H1 (cell line): ENCODE results near the gene TBC1D20. TPM values are rescaled to one million over a fixed set of nuclear protein-coding genes. Genes with fewer than 3 reads are reported as not detected.

ENCODE experiments used
- CTCF ChIA-PET: fragments of 300-600 bp; sonication (Branson Sonifier 250); formaldehyde crosslinking; loops from one replicate; lab custom pipeline; 2021; ENCODE audit not compliant: partially characterized antibody; lab: Charles Lee
- POLR2A ChIA-PET: fragments of 300-600 bp; sonication (Branson Sonifier 250); formaldehyde crosslinking; loops from one replicate; lab custom pipeline; 2021; ENCODE audit warnings: inconsistent platforms; ENCODE audit not compliant: partially characterized antibody; lab: Charles Lee
- DNase-seq, 2 experiments: peaks; one replicate each; pipeline versions ENCODE4 v3.0.0 to v3.0.0-alpha.2; 2010 to 2022; ENCODE audit warnings: low spot score in 2 of 2, low read depth in 1 of 2, mixed read lengths in 1 of 2
- FAIRE-seq: peaks from 2 replicates; lab custom pipeline; 2011; peaks lifted over from hg19 to GRCh38; lab: Jason Lieb, UNC
- H2AFZ ChIP-seq: 2 replicates; pipeline ENCODE4 v1.8.1; 2012; ENCODE audit warnings: low read length, inconsistent platforms
- H2AK5ac ChIP-seq: 2 replicates; pipeline ENCODE4 v1.6.1; 2013; ENCODE audit warnings: low read depth, low read length
- H2BK120ac ChIP-seq: replicated peaks from 2 replicates; pipeline ENCODE3; 2013; ENCODE audit warnings: low read depth, low read length, inconsistent platforms
- H2BK12ac ChIP-seq: 2 replicates; pipeline ENCODE4 v1.6.1; 2013; ENCODE audit warnings: low read depth, low read length
- H2BK15ac ChIP-seq: 2 replicates; pipeline ENCODE4 v1.6.1; 2013; ENCODE audit warnings: low read length
- H2BK20ac ChIP-seq: 2 replicates; pipeline ENCODE4 v1.6.1; 2013; ENCODE audit warnings: low read length
- H2BK5ac ChIP-seq: 2 replicates; pipeline ENCODE4 v1.6.1; 2013; ENCODE audit warnings: low read depth, low read length
- H3K14ac ChIP-seq: 2 replicates; pipeline ENCODE4 v1.6.1; 2013; ENCODE audit warnings: inconsistent platforms; ENCODE audit not compliant: insufficient read length
- H3K18ac ChIP-seq: 2 replicates; pipeline ENCODE4 v1.6.1; 2013; ENCODE audit warnings: low read length; ENCODE audit errors: extremely low read depth
- H3K23ac ChIP-seq: 2 replicates; pipeline ENCODE4 v1.6.1; 2013; ENCODE audit warnings: inconsistent platforms; ENCODE audit not compliant: insufficient read length
- H3K23me2 ChIP-seq: 2 replicates; pipeline ENCODE4 v1.6.1; 2013; ENCODE audit warnings: low read depth, low read length
- H3K27ac ChIP-seq: 2 replicates; pipeline ENCODE4 v1.6.1; 2011; ENCODE audit warnings: low read depth, low read length, inconsistent platforms
- H3K27me3 ChIP-seq, 4 experiments: replicated peaks in 1 of 4; 1 replicate in 1 of 4; 2 replicates in 3 of 4; pipeline versions ENCODE4 v1.6.1 to v1.8.1; 2011 to 2013; ENCODE audit warnings: low read length in 3 of 4, mild to moderate bottlenecking in 3 of 4, inconsistent platforms in 2 of 4, mixed read lengths in 2 of 4, moderate library complexity in 1 of 4; ENCODE audit not compliant: control insufficient read depth in 3 of 4, insufficient read depth in 3 of 4; ENCODE audit errors: extremely low read depth in 1 of 4
- H3K36me3 ChIP-seq, 4 experiments: 2 replicates each; pipeline versions ENCODE4 v1.6.1 to v1.8.1; 2011 to 2013; ENCODE audit warnings: mild to moderate bottlenecking in 4 of 4, low read length in 3 of 4, moderate library complexity in 2 of 4, control low read depth in 1 of 4, inconsistent platforms in 1 of 4; ENCODE audit not compliant: insufficient read depth in 4 of 4, control insufficient read depth in 2 of 4
- H3K4ac ChIP-seq: replicated peaks from 2 replicates; pipeline ENCODE3; 2013; ENCODE audit warnings: low read length, low read depth, mixed read lengths, inconsistent platforms; ENCODE audit not compliant: insufficient read length
- H3K4me1 ChIP-seq, 4 experiments: replicated peaks in 1 of 4; 1 replicate in 1 of 4; 2 replicates in 3 of 4; pipeline versions ENCODE4 v1.6.1 to v1.8.1; 2011 to 2013; ENCODE audit warnings: low read length in 3 of 4, inconsistent platforms in 2 of 4, mixed read lengths in 1 of 4; ENCODE audit not compliant: insufficient read depth in 4 of 4, control insufficient read depth in 3 of 4
- H3K4me2 ChIP-seq, 2 experiments: 2 replicates each; pipeline versions ENCODE4 v1.6.1 to v1.8.1; 2011 to 2013; ENCODE audit warnings: low read depth in 2 of 2, low read length in 2 of 2, control low read depth in 1 of 2, inconsistent platforms in 1 of 2, mild to moderate bottlenecking in 1 of 2; ENCODE audit not compliant: insufficient read depth in 1 of 2
- H3K4me3 ChIP-seq, 4 experiments: fragments of 200-600, 300-600 bp in 1 of 4; sonication (generic), shearing (Covaris generic), sonication (Bioruptor Twin) in 1 of 4; 2 replicates each; pipeline versions ENCODE4 v1.5.1 to v1.8.1; 2011 to 2016; ENCODE audit warnings: low read length in 4 of 4, low read depth in 3 of 4, control low read depth in 2 of 4, inconsistent platforms in 2 of 4, mild to moderate bottlenecking in 2 of 4, mixed read lengths in 1 of 4, moderate library complexity in 1 of 4; ENCODE audit not compliant: insufficient read depth in 2 of 4; ENCODE audit errors: extremely low read depth in 1 of 4
- H3K56ac ChIP-seq: replicated peaks from 2 replicates; pipeline ENCODE3; 2013; ENCODE audit warnings: low read depth, mild to moderate bottlenecking, mixed read lengths, low read length, inconsistent platforms; ENCODE audit not compliant: insufficient read length
- H3K79me1 ChIP-seq: 2 replicates; pipeline ENCODE4 v1.6.1; 2013; ENCODE audit warnings: low read depth, low read length, control low read depth
- H3K79me2 ChIP-seq, 2 experiments: 2 replicates each; pipeline versions ENCODE4 v1.6.1 to v1.8.1; 2012 to 2013; ENCODE audit warnings: low read length in 2 of 2, mild to moderate bottlenecking in 2 of 2, inconsistent platforms in 1 of 2; ENCODE audit not compliant: insufficient read depth in 2 of 2, control insufficient read depth in 1 of 2
- H3K9ac ChIP-seq, 4 experiments: replicated peaks in 1 of 4; 1 replicate in 1 of 4; 2 replicates in 3 of 4; pipeline versions ENCODE4 v1.6.1 to v1.8.1; 2011 to 2013; ENCODE audit warnings: low read depth in 3 of 4, low read length in 3 of 4, control low read depth in 2 of 4, mild to moderate bottlenecking in 2 of 4, moderate library complexity in 2 of 4, inconsistent platforms in 1 of 4; ENCODE audit errors: extremely low read depth in 1 of 4
- H3K9me3 ChIP-seq, 2 experiments: 2 replicates each; pipeline versions ENCODE4 v1.6.1 to v1.8.1; 2012 to 2013; ENCODE audit warnings: mild to moderate bottlenecking in 2 of 2, moderate library complexity in 2 of 2, control low read depth in 1 of 2, inconsistent platforms in 1 of 2, low read depth in 1 of 2, low read length in 1 of 2, mixed read lengths in 1 of 2; ENCODE audit not compliant: insufficient read depth in 2 of 2
- H4K20me1 ChIP-seq, 2 experiments: replicated peaks in 1 of 2; 2 replicates each; pipeline versions ENCODE3 to v1.8.1; 2011 to 2013; ENCODE audit warnings: inconsistent platforms in 2 of 2, low read length in 2 of 2, mild to moderate bottlenecking in 1 of 2; ENCODE audit not compliant: insufficient read depth in 2 of 2, control insufficient read depth in 1 of 2
- H4K5ac ChIP-seq: 2 replicates; pipeline ENCODE4 v1.6.1; 2013; ENCODE audit warnings: low read length, low read depth, mixed read lengths, inconsistent platforms; ENCODE audit not compliant: insufficient read length
- H4K8ac ChIP-seq: 2 replicates; pipeline ENCODE4 v1.8.0; 2013; ENCODE audit warnings: mild to moderate bottlenecking, moderate library complexity, low read length, inconsistent platforms; ENCODE audit not compliant: insufficient read depth; ENCODE audit errors: extremely low read depth
- H4K91ac ChIP-seq: replicated peaks from 2 replicates; pipeline ENCODE3; 2013; ENCODE audit warnings: low read length, mixed read lengths, inconsistent platforms; ENCODE audit not compliant: insufficient read length
- ATF3 ChIP-seq: IDR thresholded peaks from 2 replicates; pipeline ENCODE4 v1.6.1; 2011; ENCODE audit warnings: low read depth, mild to moderate bottlenecking, low read length; ENCODE audit not compliant: insufficient read depth
- BRCA1 ChIP-seq: IDR thresholded peaks from 2 replicates; pipeline ENCODE4 v1.6.1; 2012; ENCODE audit warnings: low read depth, low read length, improper control_type of control experiment
- E2F6 ChIP-seq: IDR thresholded peaks from 2 replicates; pipeline ENCODE4 v1.6.1; 2012; ENCODE audit warnings: inconsistent platforms
- GABPA ChIP-seq: IDR thresholded peaks from 2 replicates; pipeline ENCODE4 v1.6.1; 2011; ENCODE audit warnings: mild to moderate bottlenecking, low read length, moderate library complexity, borderline replicate concordance; ENCODE audit not compliant: insufficient read depth
- GTF2F1 ChIP-seq: IDR thresholded peaks from 2 replicates; pipeline ENCODE4 v1.6.1; 2012; ENCODE audit warnings: low read depth, low read length, improper control_type of control experiment, borderline replicate concordance
- JUND ChIP-seq: IDR thresholded peaks from 2 replicates; pipeline ENCODE4 v1.6.1; 2011; ENCODE audit warnings: mild to moderate bottlenecking, improper control_type of control experiment, low read length
- RAD21 ChIP-seq, 2 experiments: IDR thresholded peaks in 1 of 2; conservative IDR thresholded peaks in 1 of 2; 2 replicates each; pipeline ENCODE4 v1.6.1; 2011; ENCODE audit warnings: low read depth in 2 of 2, low read length in 2 of 2, improper control_type of control experiment in 1 of 2, inconsistent platforms in 1 of 2, mild to moderate bottlenecking in 1 of 2, moderate library complexity in 1 of 2
- RXRA ChIP-seq: IDR thresholded peaks from 2 replicates; pipeline ENCODE4 v1.6.1; 2011; ENCODE audit warnings: low read depth, mild to moderate bottlenecking, low read length, moderate library complexity; ENCODE audit not compliant: insufficient read depth
- SIRT6 ChIP-seq: IDR thresholded peaks from one replicate; pipeline ENCODE4 v1.7.1; 2012; ENCODE audit warnings: low read length, inconsistent platforms
- WGBS, 2 experiments: shearing (Covaris generic) in 1 of 2; methylation state at CpG; one replicate each; pipeline versions ENCODE4 v1.1.6 to v1.1.7; 2013 to 2015; ENCODE audit warnings: low lambda C conversion rate in 2 of 2, mixed read lengths in 2 of 2, inconsistent platforms in 1 of 2, low coverage in 1 of 2, missing lambda C conversion rate in 1 of 2; ENCODE audit not compliant: insufficient replicate concordance in 2 of 2, insufficient coverage in 1 of 2, insufficient read length in 1 of 2; ENCODE audit errors: extremely low coverage in 1 of 2, missing lambda C conversion rate in 1 of 2; 5-methylcytosine and 5-hydroxymethylcytosine counted together
- polyA plus RNA-seq, 7 experiments: library from polyadenylated mRNA; depleted of rRNA in 3 of 7; stranded (reverse) in 5 of 7; unstranded in 2 of 7; fragments of >200 nt in 5 of 7; fragments of 200-250 nt in 2 of 7; gene quantifications; 1 replicate in 5 of 7; 2 replicates in 1 of 7; 4 replicates in 1 of 7; pipeline versions ENCODE4 v1.2.1 to v1.2.3, GENCODE V29; 2011 to 2013; ENCODE audit warnings: missing spikeins in 2 of 7, mixed read lengths in 2 of 7
- total RNA-seq: library from RNA; stranded (reverse); fragmentation: NEBNext Ultra II Directional; extraction: Animal tissue kit (Norgen Biotek cat#: 25700); gene quantifications from 2 replicates; pipeline ENCODE4 v1.2.1, GENCODE V29; 2021

TBC1D20 gene
- total and polyA plus RNA-seq, 2 of the 8 experiments (the other 6 are each of a cell fraction or from before 2014, with no cell fraction given), result 14.5 to 17.1 TPM

- H4K8ac ChIP-seq, result no peak overlapping the region
- no peaks in the 10 kb centered on the region for H3K27me3 ChIP-seq
- peak overlapping the region in 1 of 4 experiments; percentile 100; a peak in 2 of 8 replicates for H3K4me3 ChIP-seq
- no peak overlapping the region for H3K4ac ChIP-seq
- ChIA-PET CTCF (interaction anchor here (0.9 to 1.8 kb wide), 3 partner anchors 22 to 329 kb away, joined by 3 to 4 read pairs (median 4); no protein-coding TSS in a partner anchor), POLR2A (interaction anchor here (0.8 to 1.1 kb wide), 4 partner anchors 10 to 27 kb away, joined by 3 to 5 read pairs (median 3); no protein-coding TSS in a partner anchor)
- no peak overlapping the region for H3K23ac ChIP-seq
- peaks cover 13% of the 10 kb centered on the region for H3K23me2 ChIP-seq
- no peak overlapping the region for H4K5ac ChIP-seq
- H3K79me2 ChIP-seq, result peaks cover 0 to 37% of the 10 kb centered on the region in 2 experiments; a peak in 2 of 4 replicates
- no peak overlapping the region for H3K18ac ChIP-seq
- H3K9ac ChIP-seq, result 0 out of 7 replicates have a peak overlapping the region, but pooled peaks of 1 of the 4 experiments have one; percentile 17
- no peak overlapping the region for H3K56ac ChIP-seq
- H4K20me1 ChIP-seq, result peaks cover 0 to 4% of the 10 kb centered on the region in 2 experiments
- peaks cover 0 to 10% (median 6%) of the 10 kb centered on the region in 4 experiments; a peak in 5 of 7 replicates for H3K4me1 ChIP-seq
- no peak overlapping the region for H3K27ac ChIP-seq
- H3K4me2 ChIP-seq, result peak overlapping the region in 1 of 2 experiments; percentile 98; a peak in 1 of 4 replicates
- H2BK12ac ChIP-seq, result no peak overlapping the region
- H2BK120ac ChIP-seq, result no peak overlapping the region
- no peak overlapping the region for H2AK5ac ChIP-seq
- H2BK15ac ChIP-seq, result no peak overlapping the region
- H3K79me1 ChIP-seq, result peaks cover 12% of the 10 kb centered on the region
- no peak overlapping the region for H2AFZ ChIP-seq
- H4K91ac ChIP-seq, result no peak overlapping the region
- H3K14ac ChIP-seq, result no peak overlapping the region
- H3K36me3 ChIP-seq, result peaks cover 0 to 21% (median 9%) of the 10 kb centered on the region in 4 experiments; a peak in 6 of 8 replicates
- no peak for FAIRE-seq
- WGBS, 2 experiments, result 95% methylated on average over 14 of the region's 14 CpGs; no CpG with 5 or more reads in 1 of the 2 experiments
- no peak overlapping the region for H2BK5ac ChIP-seq
- H3K9me3 ChIP-seq, result 0 out of 4 replicates have a peak, but pooled peaks cover 0 to 3% of the 10 kb centered on the region in 2 experiments
- H2BK20ac ChIP-seq, result no peak overlapping the region
- no peak for DNase-seq
- TF ChIP-seq BRCA1, result no peak
- no peak for TF ChIP-seq JUND
- TF ChIP-seq E2F6, result no peak
- no peak for TF ChIP-seq GTF2F1
- TF ChIP-seq SIRT6, result no peak
- no peak for TF ChIP-seq RAD21 (IDR thresholded peaks at IDR 0.05 in 1 of 2, conservative IDR thresholded peaks at IDR 0.05 in 1 of 2; ENCODE audit: low read depth in 2 of 2, low read length in 2 of 2)
- TF ChIP-seq GABPA, result no peak
- no peak for TF ChIP-seq ATF3
- no peak for TF ChIP-seq RXRA
Observed at GRCh38 chr20:409697-410559, 52.4 kb downstream of the TBC1D20 start.
